Endothelial cell of umbilical vein (primary cell): ENCODE data around the gene C10orf105. TPM values are rescaled to one million over a fixed set of nuclear protein-coding genes. Genes with fewer than 3 reads are reported as not detected.

Source experiments
- BruUV-seq: library from RNA; stranded (reverse); fragments of 400-500 nt; replicated peaks from 2 replicates; lab custom pipeline; 2021; lab: Mats Ljungman, UMichigan
- CTCF ChIA-PET: fragments of 300-600, 350-600 bp; sonication (Branson Sonifier 250); formaldehyde crosslinking; loops from one replicate; lab custom pipeline; 2021; ENCODE audit warnings: antibody characterized with exemption, inconsistent platforms; lab: Charles Lee
- POLR2A ChIA-PET: fragments of 300-600, 350-600 bp; sonication (Branson Sonifier 250); formaldehyde crosslinking; loops from one replicate; lab custom pipeline; 2021; ENCODE audit warnings: antibody characterized with exemption, inconsistent platforms; lab: Charles Lee
- DNase-seq: peaks from one replicate; pipeline ENCODE4 v3.0.0-alpha.2; 2011; ENCODE audit warnings: low read depth, low spot score
- FAIRE-seq: peaks from 2 replicates; lab custom pipeline; 2011; peaks lifted over from hg19 to GRCh38; lab: Jason Lieb, UNC
- H2AFZ ChIP-seq: 2 replicates; pipeline ENCODE4 v1.6.0; 2012; ENCODE audit warnings: low read depth, low read length, control low read depth, inconsistent platforms
- H3K27ac ChIP-seq: 2 replicates; pipeline ENCODE4 v1.5.1; 2011; ENCODE audit warnings: low read depth, mild to moderate bottlenecking, control low read depth, low read length, moderate library complexity; ENCODE audit not compliant: insufficient read depth
- H3K27me3 ChIP-seq, 2 experiments: 2 replicates each; pipeline versions ENCODE4 v1.6.0 to v1.6.1; 2011; ENCODE audit warnings: low read length in 2 of 2, mixed read lengths in 1 of 2; ENCODE audit not compliant: control insufficient read depth in 2 of 2, insufficient read depth in 2 of 2
- H3K36me3 ChIP-seq, 2 experiments: 2 replicates in 1 of 2; 3 replicates in 1 of 2; pipeline ENCODE4 v1.5.1; 2011; ENCODE audit warnings: low read length in 2 of 2, mild to moderate bottlenecking in 1 of 2, moderate library complexity in 1 of 2; ENCODE audit not compliant: control insufficient read depth in 2 of 2, insufficient read depth in 2 of 2; ENCODE audit errors: extremely low read depth in 1 of 2
- H3K4me1 ChIP-seq: 3 replicates; pipeline ENCODE4 v1.5.1; 2011; ENCODE audit warnings: mild to moderate bottlenecking, low read length; ENCODE audit not compliant: control insufficient read depth, insufficient read depth; ENCODE audit errors: extremely low read depth
- H3K4me2 ChIP-seq: 2 replicates; pipeline ENCODE4 v1.6.1; 2011; ENCODE audit warnings: low read length, control low read depth, mixed read lengths; ENCODE audit not compliant: insufficient read depth
- H3K4me3 ChIP-seq, 3 experiments: fragments of 200-600 bp in 1 of 3; sonication (generic), shearing (Covaris generic) in 1 of 3; replicated peaks in 1 of 3; 2 replicates each; pipeline ENCODE4 v1.5.1; 2011 to 2016; ENCODE audit warnings: control low read depth in 3 of 3, low read length in 3 of 3, mild to moderate bottlenecking in 2 of 3, inconsistent platforms in 1 of 3, low read depth in 1 of 3, moderate library complexity in 1 of 3; ENCODE audit not compliant: insufficient read depth in 1 of 3
- H3K79me2 ChIP-seq: 2 replicates; pipeline ENCODE4 v1.6.0; 2012; ENCODE audit warnings: low read length, inconsistent platforms; ENCODE audit not compliant: control insufficient read depth, insufficient read depth
- H3K9ac ChIP-seq: replicated peaks from 2 replicates; pipeline ENCODE3; 2011; ENCODE audit warnings: low read length, control low read depth; ENCODE audit not compliant: insufficient read depth; ENCODE audit errors: extremely low read depth
- H3K9me1 ChIP-seq: replicated peaks from 3 replicates; pipeline ENCODE4 v1.6.0; 2011; ENCODE audit warnings: mild to moderate bottlenecking, low read length; ENCODE audit not compliant: control insufficient read depth, insufficient read depth; ENCODE audit errors: extremely low read depth
- H3K9me3 ChIP-seq: replicated peaks from 2 replicates; pipeline ENCODE4 v1.5.1; 2012; ENCODE audit warnings: low read length, inconsistent platforms; ENCODE audit not compliant: control insufficient read depth, insufficient read depth
- H4K20me1 ChIP-seq: replicated peaks from 2 replicates; pipeline ENCODE3; 2011; ENCODE audit warnings: mild to moderate bottlenecking, low read length; ENCODE audit not compliant: control insufficient read depth, insufficient read depth; ENCODE audit errors: extremely low read depth
- CTCF ChIP-seq, 2 donors: IDR thresholded peaks; 1 replicate in 1 of 2; 2 replicates in 1 of 2; pipeline ENCODE4 v1.5.1; 2011; ENCODE audit warnings: low read length in 2 of 2, mild to moderate bottlenecking in 2 of 2, moderate library complexity in 2 of 2, control low read depth in 1 of 2, inconsistent platforms in 1 of 2, low read depth in 1 of 2; ENCODE audit not compliant: insufficient read depth in 1 of 2; ENCODE audit errors: extremely low read depth in 1 of 2
- EZH2 ChIP-seq: IDR thresholded peaks from 2 replicates; pipeline ENCODE4 v1.6.1; 2012; ENCODE audit warnings: borderline replicate concordance, low read depth, mild to moderate bottlenecking, moderate library complexity, low read length, inconsistent platforms; ENCODE audit not compliant: severe bottlenecking
- FOS ChIP-seq: IDR thresholded peaks from 2 replicates; pipeline ENCODE4 v1.6.1; 2011; ENCODE audit warnings: mild to moderate bottlenecking, low read length, moderate library complexity, borderline replicate concordance; ENCODE audit not compliant: insufficient read depth
- GATA2 ChIP-seq: IDR thresholded peaks from 2 replicates; pipeline ENCODE4 v1.7.0; 2011; ENCODE audit warnings: low read depth, mild to moderate bottlenecking, moderate library complexity, mixed read lengths, low read length; ENCODE audit not compliant: insufficient read length, insufficient read depth
- JUN ChIP-seq: IDR thresholded peaks from 2 replicates; pipeline ENCODE4 v1.6.1; 2011; ENCODE audit warnings: borderline replicate concordance, low read depth; ENCODE audit not compliant: insufficient read length, insufficient read depth
- MAX ChIP-seq: IDR thresholded peaks from 2 replicates; pipeline ENCODE4 v1.6.1; 2011; ENCODE audit not compliant: insufficient read depth, insufficient read length
- MYC ChIP-seq: IDR thresholded peaks from one replicate; pipeline ENCODE4 v1.6.1; 2011; ENCODE audit warnings: mild to moderate bottlenecking, low read depth, low read length
- POLR2A ChIP-seq: IDR thresholded peaks from 2 replicates; pipeline ENCODE4 v1.6.1; 2012; ENCODE audit warnings: low read depth, mild to moderate bottlenecking, control low read depth, low read length
- POLR2AphosphoS5 ChIP-seq: IDR thresholded peaks from 2 replicates; pipeline ENCODE4 v1.6.1; 2012; ENCODE audit warnings: low read depth, mild to moderate bottlenecking, control low read depth, low read length, moderate library complexity; ENCODE audit not compliant: insufficient read depth
- dilution Hi-C: fragments of 300-500 bp; cut with MboI; formaldehyde crosslinking; loops from one replicate; pipeline ENCODE4 v1.15.0; 2019; ENCODE audit warnings: low sequenced_read_pairs; ENCODE audit not compliant: extremely low pct_ligation_motif_present
- intact Hi-C: fragments of 100-400 bp; cut with micrococcal nuclease; formaldehyde crosslinking; loops from one replicate; pipeline ENCODE4 v1.10.0; 2022
- polyA plus RNA-seq, 4 experiments: library from polyadenylated mRNA; depleted of rRNA in 3 of 4; stranded (reverse) in 3 of 4; unstranded in 1 of 4; fragments of >200 nt; gene quantifications; 2 replicates each; pipeline versions ENCODE4 v1.2.1 to v1.2.3, GENCODE V29; 2011 to 2012; ENCODE audit warnings: missing spikeins in 1 of 4
- total RNA-seq: library from RNA; stranded (reverse); gene quantifications from 2 replicates; pipeline ENCODE4 v1.2.3, GENCODE V29; 2021

The C10orf105 gene
- total and polyA plus RNA-seq, 2 donors (not counting 3 experiments of a cell fraction or from before 2014, with no cell fraction given) = not detected

GRCh38 chr10:71665456-71665855, 54.1 kb downstream of the C10orf105 start:
- dilution Hi-C loops = no loop called here

More at GRCh38 chr10:71665456-71665855, 54.1 kb downstream of the C10orf105 start:
- no peaks in the 10 kb centered on the region for H4K20me1 ChIP-seq
- intact Hi-C loops = no loop called here
- no peaks in the 10 kb centered on the region for H3K27me3 ChIP-seq
- no peak overlapping the region for H3K4me3 ChIP-seq
- no peaks in the 10 kb centered on the region for H3K9me3 ChIP-seq
- no peaks in the 10 kb centered on the region for H3K79me2 ChIP-seq
- no TSS peak for BruUV-seq
- TF ChIP-seq MAX = no peak
- TF ChIP-seq GATA2 = no peak
- no peak for TF ChIP-seq POLR2AphosphoS5
- no peak for TF ChIP-seq FOS
- no peak for TF ChIP-seq CTCF (IDR thresholded peaks at IDR 0.05; ENCODE audit: extremely low read depth in 1 of 2, insufficient read depth in 1 of 2, low read depth in 1 of 2, low read length in 2 of 2)
- no peak for TF ChIP-seq JUN
- TF ChIP-seq MYC = no peak
- TF ChIP-seq POLR2A = no peak
- TF ChIP-seq EZH2 = no peak
- DNase-seq (no peak), FAIRE-seq (no peak)
- no peaks in the 10 kb centered on the region for H3K9me1 ChIP-seq
- H2AFZ ChIP-seq = no peak overlapping the region
- H3K4me1 ChIP-seq = no peaks in the 10 kb centered on the region
- H3K27ac ChIP-seq = no peak overlapping the region
- no peak overlapping the region for H3K9ac ChIP-seq
- no peaks in the 10 kb centered on the region for H3K36me3 ChIP-seq
- ChIA-PET POLR2A (no interaction called here), CTCF (interaction anchor here (1.1 to 3.2 kb wide), 5 partner anchors 11 to 43 kb away, joined by 3 to 10 read pairs (median 5); no protein-coding TSS in a partner anchor)
- H3K4me2 ChIP-seq = no peak overlapping the region
